22Rv1 (cell line): Measurements from ENCODE around the gene DPF3.

Experiments
- CTCF ChIP-seq: fragments of 450-650 bp; IDR thresholded peaks from 2 replicates; pipeline ENCODE4 v1.5.1; 2017; ENCODE audit warnings: mild to moderate bottlenecking
- ZFX ChIP-seq: fragments of 450-650 bp; IDR thresholded peaks from 2 replicates; pipeline ENCODE4 v1.6.1; 2017; ENCODE audit warnings: antibody characterized with exemption, borderline replicate concordance

- TF ChIP-seq CTCF (no peak), ZFX (no peak)
Observed at GRCh38 chr14:72850360-72850759, 43.5 kb downstream of the DPF3 start.
